WTC11 (cell line): Measurements from ENCODE around the gene POLK. TPM values are rescaled to one million over a fixed set of nuclear protein-coding genes. Genes with fewer than 3 reads are reported as not detected.
"Not testable (repeated sequence)": the region's sequence is repeated elsewhere in the genome, so short reads cannot be mapped to it uniquely, and the experiment has no call there.

Source experiments
- ATAC-seq: fragments of 200-7000 bp; cut with Tn5 transposase; 2 replicates; pipeline ENCODE4 v1.10.0; 2021; ENCODE audit warnings: mild to moderate bottlenecking, moderate library complexity
- CTCF ChIA-PET: fragments of 300-600 bp; sonication (Branson Sonifier 250); formaldehyde crosslinking; loops from one replicate; lab custom pipeline; 2021; ENCODE audit warnings: antibody characterized with exemption; lab: Charles Lee
- POLR2A ChIA-PET: fragments of 350-600 bp; sonication (Branson Sonifier 250); formaldehyde crosslinking; loops from one replicate; lab custom pipeline; 2021; ENCODE audit warnings: antibody characterized with exemption; lab: Charles Lee
- DNase-seq: peaks from one replicate; pipeline ENCODE4 v3.0.0; 2021; ENCODE audit warnings: low spot score
- H3K27ac Mint-ChIP-seq: 2 replicates; pipeline ENCODE4 v1.8.0; 2021; ENCODE audit warnings: mixed read lengths
- H3K27me3 Mint-ChIP-seq: 2 replicates; pipeline ENCODE4 v1.8.0; 2021; ENCODE audit warnings: low read depth, mild to moderate bottlenecking, moderate library complexity, mixed read lengths
- H3K36me3 Mint-ChIP-seq: 2 replicates; pipeline ENCODE4 v1.8.0; 2021; ENCODE audit warnings: mixed read lengths
- H3K4me1 Mint-ChIP-seq: 2 replicates; pipeline ENCODE4 v1.8.0; 2022; ENCODE audit warnings: mixed read lengths
- H3K4me3 Mint-ChIP-seq: 2 replicates; pipeline ENCODE4 v1.8.0; 2021; ENCODE audit warnings: mild to moderate bottlenecking, moderate library complexity, mixed read lengths
- H3K9me3 Mint-ChIP-seq: 2 replicates; pipeline ENCODE4 v1.8.0; 2021; ENCODE audit warnings: mixed read lengths
- ATF2 ChIP-seq: sonication (generic); formaldehyde crosslinking; IDR thresholded peaks from 2 replicates; pipeline ENCODE4 v1.8.1; 2022; ENCODE audit warnings: low read depth, missing genetic modification reagents, borderline replicate concordance
- CBFB ChIP-seq: sonication (generic); formaldehyde crosslinking; IDR thresholded peaks from 2 replicates; pipeline ENCODE4 v1.8.1; 2022; ENCODE audit warnings: mild to moderate bottlenecking, low read depth, missing genetic modification reagents
- MLX ChIP-seq: sonication (generic); formaldehyde crosslinking; IDR thresholded peaks from 2 replicates; pipeline ENCODE4 v1.8.1; 2023; ENCODE audit warnings: mild to moderate bottlenecking, missing genetic modification reagents, moderate library complexity
- MYBL2 ChIP-seq: sonication (generic); formaldehyde crosslinking; IDR thresholded peaks from 2 replicates; pipeline ENCODE4 v1.8.1; 2023; ENCODE audit warnings: mild to moderate bottlenecking, moderate library complexity, missing genetic modification reagents
- NFE2L1 ChIP-seq: sonication (generic); formaldehyde crosslinking; IDR thresholded peaks from 2 replicates; pipeline ENCODE4 v1.8.1; 2023; ENCODE audit warnings: missing genetic modification reagents
- PRDM15 ChIP-seq: sonication (generic); formaldehyde crosslinking; IDR thresholded peaks from 2 replicates; pipeline ENCODE4 v1.8.0; 2022; ENCODE audit warnings: missing genetic modification reagents
- PRRX2 ChIP-seq: fragments of 250-450 bp; sonication (Bioruptor Pico); IDR thresholded peaks from 2 replicates; pipeline ENCODE4 v1.8.0; 2021; ENCODE audit warnings: mild to moderate bottlenecking
- SMAD4 ChIP-seq: sonication (generic); formaldehyde crosslinking; IDR thresholded peaks from 2 replicates; pipeline ENCODE4 v1.8.0; 2022; ENCODE audit warnings: mild to moderate bottlenecking, missing genetic modification reagents
- SOX15 ChIP-seq: fragments of 250-450 bp; sonication (Bioruptor Pico); IDR thresholded peaks from 2 replicates; pipeline ENCODE4 v1.9.0; 2021; ENCODE audit warnings: mild to moderate bottlenecking
- TCF7 ChIP-seq: sonication (generic); formaldehyde crosslinking; IDR thresholded peaks from 2 replicates; pipeline ENCODE4 v1.8.0; 2022; ENCODE audit warnings: mild to moderate bottlenecking, low read depth, missing genetic modification reagents, moderate library complexity
- USF1 ChIP-seq: sonication (generic); formaldehyde crosslinking; IDR thresholded peaks from 2 replicates; pipeline ENCODE4 v1.8.0; 2022; ENCODE audit warnings: mild to moderate bottlenecking, missing genetic modification reagents
- ZNF138 ChIP-seq: sonication (generic); formaldehyde crosslinking; conservative IDR thresholded peaks from 2 replicates; pipeline ENCODE4 v1.8.1; 2022; ENCODE audit warnings: mild to moderate bottlenecking, moderate library complexity, missing genetic modification reagents
- ZNF219 ChIP-seq: sonication (generic); formaldehyde crosslinking; IDR thresholded peaks from 2 replicates; pipeline ENCODE4 v1.8.0; 2023; ENCODE audit warnings: missing genetic modification reagents, mild to moderate bottlenecking, borderline replicate concordance
- ZNF263 ChIP-seq: sonication (generic); formaldehyde crosslinking; IDR thresholded peaks from 2 replicates; pipeline ENCODE4 v1.8.1; 2022; ENCODE audit warnings: low read depth, mild to moderate bottlenecking, moderate library complexity, missing genetic modification reagents
- ZNF396 ChIP-seq: fragments of 250-450 bp; sonication (Bioruptor Pico); IDR thresholded peaks from 2 replicates; pipeline ENCODE4 v1.8.0; 2021; ENCODE audit warnings: mild to moderate bottlenecking, moderate library complexity, borderline replicate concordance
- total RNA-seq: library from RNA; stranded (reverse); gene quantifications from 3 replicates; pipeline ENCODE4 v1.2.3, GENCODE V29; 2021
- TF ChIP-seq, protein P1 (sequence below): sonication (generic); formaldehyde crosslinking; IDR thresholded peaks from 2 replicates; pipeline ENCODE4 v1.8.1; 2022; ENCODE audit warnings: low read depth, mild to moderate bottlenecking, moderate library complexity, missing genetic modification reagents, borderline replicate concordance
- TF ChIP-seq, protein P2 (sequence below): sonication (generic); formaldehyde crosslinking; IDR thresholded peaks from 2 replicates; pipeline ENCODE4 v1.8.1; 2023; ENCODE audit warnings: mild to moderate bottlenecking, missing genetic modification reagents, moderate library complexity
- TF ChIP-seq, protein P3 (sequence below): sonication (generic); formaldehyde crosslinking; IDR thresholded peaks from 2 replicates; pipeline ENCODE4 v1.8.1; 2022; ENCODE audit warnings: mild to moderate bottlenecking, moderate library complexity, missing genetic modification reagents

POLK gene
- total RNA-seq, 1 experiment from 2014 or later, result 7.1 TPM

- CTCF ChIA-PET, result interaction anchor here (0.8 kb wide), 1 partner anchor 64 kb away, joined by 4 read pairs; no protein-coding TSS in a partner anchor
- no peak overlapping the region for H3K27ac Mint-ChIP-seq
- H3K27me3 Mint-ChIP-seq, result no peaks in the 10 kb centered on the region
- ATAC-seq (no peak), DNase-seq (no peak)
- no peaks in the 10 kb centered on the region for H3K9me3 Mint-ChIP-seq
- POLR2A ChIA-PET, result no interaction called here
- TF ChIP-seq ATF2 (CRISPR knock-in tag) (no peak), NFE2L1 (CRISPR knock-in tag) (no peak)
- TF ChIP-seq, protein P1, sequence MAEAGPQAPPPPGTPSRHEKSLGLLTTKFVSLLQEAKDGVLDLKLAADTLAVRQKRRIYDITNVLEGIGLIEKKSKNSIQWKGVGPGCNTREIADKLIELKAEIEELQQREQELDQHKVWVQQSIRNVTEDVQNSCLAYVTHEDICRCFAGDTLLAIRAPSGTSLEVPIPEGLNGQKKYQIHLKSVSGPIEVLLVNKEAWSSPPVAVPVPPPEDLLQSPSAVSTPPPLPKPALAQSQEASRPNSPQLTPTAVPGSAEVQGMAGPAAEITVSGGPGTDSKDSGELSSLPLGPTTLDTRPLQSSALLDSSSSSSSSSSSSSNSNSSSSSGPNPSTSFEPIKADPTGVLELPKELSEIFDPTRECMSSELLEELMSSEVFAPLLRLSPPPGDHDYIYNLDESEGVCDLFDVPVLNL, result no peak
- peaks cover 2% of the 10 kb centered on the region; the same call in 1 of the 2 replicates for H3K36me3 Mint-ChIP-seq
- H3K4me1 Mint-ChIP-seq, result peaks cover 21% of the 10 kb centered on the region
- no peak overlapping the region for H3K4me3 Mint-ChIP-seq
Observed at GRCh38 chr5:75603371-75603770, 91.7 kb downstream of the POLK start.

DNA sequence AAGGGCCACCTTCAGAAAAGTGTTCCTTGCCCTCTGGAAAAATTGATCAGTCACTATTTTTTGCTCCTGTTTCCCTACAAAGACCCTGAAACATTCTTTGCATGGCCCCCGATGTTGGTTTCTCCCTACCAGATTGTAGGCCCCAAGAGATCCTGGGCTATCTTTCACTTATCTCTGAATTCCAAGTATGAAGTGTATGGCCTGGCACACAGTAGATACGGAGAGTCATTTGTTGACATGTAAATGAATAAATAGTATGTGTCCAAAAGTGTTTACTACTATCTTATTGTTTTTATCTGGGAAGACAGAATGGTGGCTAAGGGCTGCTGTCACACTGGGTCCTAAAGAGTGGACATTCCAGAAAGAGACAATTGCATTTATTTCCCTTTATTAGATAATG lies 92.1 kb downstream of the POLK start:
- H3K9me3 Mint-ChIP-seq, result no peaks in the 10 kb centered on the region
- TF ChIP-seq SOX15, result no peak
- TF ChIP-seq, protein P2, sequence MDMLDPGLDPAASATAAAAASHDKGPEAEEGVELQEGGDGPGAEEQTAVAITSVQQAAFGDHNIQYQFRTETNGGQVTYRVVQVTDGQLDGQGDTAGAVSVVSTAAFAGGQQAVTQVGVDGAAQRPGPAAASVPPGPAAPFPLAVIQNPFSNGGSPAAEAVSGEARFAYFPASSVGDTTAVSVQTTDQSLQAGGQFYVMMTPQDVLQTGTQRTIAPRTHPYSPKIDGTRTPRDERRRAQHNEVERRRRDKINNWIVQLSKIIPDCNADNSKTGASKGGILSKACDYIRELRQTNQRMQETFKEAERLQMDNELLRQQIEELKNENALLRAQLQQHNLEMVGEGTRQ (CRISPR knock-in tag), result no peak
- H3K36me3 Mint-ChIP-seq, result peaks cover 2% of the 10 kb centered on the region; the same call in 1 of the 2 replicates
- H3K4me1 Mint-ChIP-seq, result peaks cover 25% of the 10 kb centered on the region
- ChIA-PET POLR2A (no interaction called here), CTCF (interaction anchor here (0.8 kb wide), 1 partner anchor 63 kb away, joined by 4 read pairs; no protein-coding TSS in a partner anchor)
- no peak overlapping the region for H3K4me3 Mint-ChIP-seq
- H3K27me3 Mint-ChIP-seq, result no peaks in the 10 kb centered on the region
- no peak overlapping the region for H3K27ac Mint-ChIP-seq
- DNase-seq, result no peak
- no peak for ATAC-seq

- peaks cover 40% of the 10 kb centered on the region for H3K4me1 Mint-ChIP-seq
- H3K36me3 Mint-ChIP-seq, ATAC-seq, H3K4me3 Mint-ChIP-seq, DNase-seq, H3K9me3 Mint-ChIP-seq, H3K27me3 Mint-ChIP-seq, H3K27ac Mint-ChIP-seq, POLR2A ChIA-PET: not testable (repeated sequence)
- CTCF ChIA-PET, result interaction anchor here (1.8 kb wide), 1 partner anchor 73 kb away, joined by 5 read pairs; no protein-coding TSS in a partner anchor
Observed at GRCh38 chr5:75607341-75607740, 95.7 kb downstream of the POLK start.

DNA sequence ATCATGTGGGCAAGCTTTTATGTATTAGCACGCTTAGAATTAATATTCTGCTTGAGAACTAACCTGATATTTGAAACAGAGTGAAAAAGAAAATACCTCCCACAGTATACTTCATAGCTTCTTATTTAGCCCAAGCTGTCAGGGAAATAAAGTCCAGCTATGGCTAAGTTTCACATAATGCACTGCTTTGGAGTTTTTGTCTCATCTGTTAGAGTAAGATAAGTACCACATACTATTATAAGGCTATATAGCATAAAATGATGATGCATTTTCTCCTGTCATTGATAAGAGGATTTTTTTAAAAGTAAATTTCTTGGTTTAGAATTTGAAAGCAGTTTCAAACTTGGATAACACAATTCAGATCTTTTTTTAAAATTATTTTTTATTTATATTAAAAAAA lies 97.2 kb downstream of the POLK start:
- ATAC-seq (no peak), DNase-seq (no peak)
- peaks cover 8% of the 10 kb centered on the region for H3K27me3 Mint-ChIP-seq
- peaks cover 40% of the 10 kb centered on the region for H3K4me1 Mint-ChIP-seq
- no peak overlapping the region for H3K4me3 Mint-ChIP-seq
- ChIA-PET POLR2A (interaction anchor here (0.6 kb wide), 1 partner anchor 24 kb away, joined by 5 read pairs; no protein-coding TSS in a partner anchor), CTCF (no interaction called here)
- H3K9me3 Mint-ChIP-seq, result no peaks in the 10 kb centered on the region
- no peak overlapping the region for H3K27ac Mint-ChIP-seq
- H3K36me3 Mint-ChIP-seq, result no peaks in the 10 kb centered on the region
- TF ChIP-seq PRRX2 (CRISPR knock-in tag), result no peak
- TF ChIP-seq USF1, result no peak
- TF ChIP-seq MLX (CRISPR knock-in tag), result no peak
- TF ChIP-seq ZNF263 (CRISPR knock-in tag), result no peak
- no peak for TF ChIP-seq ZNF138 (CRISPR knock-in tag)
- TF ChIP-seq MYBL2 (CRISPR knock-in tag), result no peak
- TF ChIP-seq, protein P3, sequence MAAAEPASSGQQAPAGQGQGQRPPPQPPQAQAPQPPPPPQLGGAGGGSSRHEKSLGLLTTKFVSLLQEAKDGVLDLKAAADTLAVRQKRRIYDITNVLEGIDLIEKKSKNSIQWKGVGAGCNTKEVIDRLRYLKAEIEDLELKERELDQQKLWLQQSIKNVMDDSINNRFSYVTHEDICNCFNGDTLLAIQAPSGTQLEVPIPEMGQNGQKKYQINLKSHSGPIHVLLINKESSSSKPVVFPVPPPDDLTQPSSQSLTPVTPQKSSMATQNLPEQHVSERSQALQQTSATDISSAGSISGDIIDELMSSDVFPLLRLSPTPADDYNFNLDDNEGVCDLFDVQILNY (CRISPR knock-in tag), result no peak
- TF ChIP-seq CBFB (CRISPR knock-in tag), result no peak
- no peak for TF ChIP-seq ZNF219 (CRISPR knock-in tag)
- TF ChIP-seq PRDM15 (CRISPR knock-in tag), result no peak
- no peak for TF ChIP-seq SMAD4 (CRISPR knock-in tag)
- no peak for TF ChIP-seq TCF7 (CRISPR knock-in tag)
- TF ChIP-seq ZNF396 (CRISPR knock-in tag), result no peak
